ENCODE results near the gene PWP2.
"Not testable (repeated sequence)": the region's sequence is repeated elsewhere in the genome, so short reads cannot be mapped to it uniquely, and the experiment has no call there.

The PWP2 gene

DNA sequence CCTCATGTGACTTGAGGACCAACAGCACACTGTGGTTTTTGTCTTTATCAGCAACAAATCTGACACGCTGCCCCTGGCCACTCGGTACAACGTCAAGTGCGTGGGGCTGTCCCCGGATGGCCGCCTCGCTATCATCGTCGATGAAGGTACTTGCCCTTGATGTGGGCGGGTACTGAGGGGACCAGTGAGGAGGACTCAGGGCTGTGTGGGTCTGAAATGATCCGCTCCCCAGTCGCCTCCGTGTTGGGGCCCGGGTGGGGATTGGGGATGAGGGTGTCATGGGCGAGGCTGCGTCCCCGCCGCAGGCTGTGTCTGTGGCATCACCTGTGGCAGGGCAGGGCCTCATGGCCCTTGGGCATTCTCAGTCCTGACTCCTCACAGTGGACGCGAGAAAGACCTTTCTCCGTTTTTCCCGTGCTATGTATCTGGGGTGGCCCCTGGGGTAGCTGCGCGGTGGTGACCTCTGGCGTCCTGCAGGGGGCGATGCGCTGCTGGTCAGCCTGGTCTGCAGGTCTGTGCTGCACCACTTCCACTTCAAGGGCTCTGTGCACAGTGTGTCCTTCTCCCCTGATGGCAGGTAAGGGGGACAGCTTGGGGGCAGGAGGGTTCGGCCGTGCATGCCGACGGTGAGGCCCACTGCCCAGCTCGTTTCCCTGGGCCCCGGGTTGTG is 6.6 kb downstream of the PWP2 start:
- not testable (repeated sequence) for H3K27ac ChIP-seq (ENCODE audit: low read length, poor library complexity, severe bottlenecking); H3K27me3 ChIP-seq (ENCODE audit: control insufficient read depth in 1 of 2, insufficient read depth in 1 of 2, low read length in 2 of 2); H2BK15ac ChIP-seq (ENCODE audit: low read depth, poor library complexity, severe bottlenecking); H4K8ac ChIP-seq (ENCODE audit: low read length); H3K9ac ChIP-seq (ENCODE audit: low read length); DNase-seq; H3K4ac ChIP-seq (ENCODE audit: low read depth in 1 of 2, low read length in 2 of 2); H3K79me1 ChIP-seq (replicated peaks; ENCODE audit: low read length, poor library complexity, severe bottlenecking); H2BK120ac ChIP-seq (ENCODE audit: low read depth, low read length); H2BK5ac ChIP-seq (ENCODE audit: low read depth, low read length, poor library complexity, severe bottlenecking); H3K4me3 ChIP-seq (ENCODE audit: insufficient read depth in 1 of 2, low read depth in 1 of 2, low read length in 2 of 2); H3K4me2 ChIP-seq (ENCODE audit: low read length, poor library complexity, severe bottlenecking); H4K91ac ChIP-seq (ENCODE audit: low read length); H3K9me3 ChIP-seq (ENCODE audit: control insufficient read depth, low read length); H2BK12ac ChIP-seq (ENCODE audit: low read length in 2 of 2); H2AK5ac ChIP-seq (ENCODE audit: low read length, severe bottlenecking); H3K4me1 ChIP-seq (ENCODE audit: control insufficient read depth, insufficient read depth, low read depth, low read length); H3K14ac ChIP-seq (ENCODE audit: low read length in 2 of 2); H3K36me3 ChIP-seq (ENCODE audit: control insufficient read depth in 1 of 2, insufficient read depth in 2 of 2, low read depth in 1 of 2, low read length in 2 of 2); H3K23ac ChIP-seq (ENCODE audit: low read length in 2 of 2); H2AFZ ChIP-seq (ENCODE audit: low read depth, low read length); H3K18ac ChIP-seq (ENCODE audit: low read depth in 1 of 2, low read length in 2 of 2)
- WGBS: no CpG with 5 or more reads among the region's 33 CpGs

- H3K36me3 ChIP-seq (ENCODE audit: control insufficient read depth in 1 of 2, insufficient read depth in 2 of 2, low read depth in 1 of 2, low read length in 2 of 2); H2BK12ac ChIP-seq (ENCODE audit: low read length in 2 of 2); DNase-seq; H2AK5ac ChIP-seq (ENCODE audit: low read length, severe bottlenecking); H2BK5ac ChIP-seq (ENCODE audit: low read depth, low read length, poor library complexity, severe bottlenecking); H3K23ac ChIP-seq (ENCODE audit: low read length in 2 of 2); H4K91ac ChIP-seq (ENCODE audit: low read length); H2BK120ac ChIP-seq (ENCODE audit: low read depth, low read length); H3K27me3 ChIP-seq (ENCODE audit: control insufficient read depth in 1 of 2, insufficient read depth in 1 of 2, low read length in 2 of 2); H3K4ac ChIP-seq (ENCODE audit: low read depth in 1 of 2, low read length in 2 of 2); H3K4me2 ChIP-seq (ENCODE audit: low read length, poor library complexity, severe bottlenecking); H2BK15ac ChIP-seq (ENCODE audit: low read depth, poor library complexity, severe bottlenecking); H3K9me3 ChIP-seq (ENCODE audit: control insufficient read depth, low read length); H3K18ac ChIP-seq (ENCODE audit: low read depth in 1 of 2, low read length in 2 of 2); H3K9ac ChIP-seq (ENCODE audit: low read length); H3K27ac ChIP-seq (ENCODE audit: low read length, poor library complexity, severe bottlenecking); H3K14ac ChIP-seq (ENCODE audit: low read length in 2 of 2); H2AFZ ChIP-seq (ENCODE audit: low read depth, low read length); H3K4me1 ChIP-seq (ENCODE audit: control insufficient read depth, insufficient read depth, low read depth, low read length); H3K79me1 ChIP-seq (replicated peaks; ENCODE audit: low read length, poor library complexity, severe bottlenecking); H4K8ac ChIP-seq (ENCODE audit: low read length); H3K4me3 ChIP-seq (ENCODE audit: insufficient read depth in 1 of 2, low read depth in 1 of 2, low read length in 2 of 2): not testable (repeated sequence)
- no CpG with 5 or more reads among the region's 10 CpGs for WGBS
Observed at GRCh38 chr21:44122131-44122530, 14.9 kb downstream of the PWP2 start.

- not testable (repeated sequence) for H3K9ac ChIP-seq (ENCODE audit: low read length); H3K4me2 ChIP-seq (ENCODE audit: low read length, poor library complexity, severe bottlenecking); H3K14ac ChIP-seq (ENCODE audit: low read length in 2 of 2); H3K27me3 ChIP-seq (ENCODE audit: control insufficient read depth in 1 of 2, insufficient read depth in 1 of 2, low read length in 2 of 2); H4K8ac ChIP-seq (ENCODE audit: low read length); H2BK120ac ChIP-seq (ENCODE audit: low read depth, low read length); H2BK5ac ChIP-seq (ENCODE audit: low read depth, low read length, poor library complexity, severe bottlenecking); H2AFZ ChIP-seq (ENCODE audit: low read depth, low read length); H3K4me3 ChIP-seq (ENCODE audit: insufficient read depth in 1 of 2, low read depth in 1 of 2, low read length in 2 of 2); H3K27ac ChIP-seq (ENCODE audit: low read length, poor library complexity, severe bottlenecking); H3K4me1 ChIP-seq (ENCODE audit: control insufficient read depth, insufficient read depth, low read depth, low read length); H3K9me3 ChIP-seq (ENCODE audit: control insufficient read depth, low read length); H4K91ac ChIP-seq (ENCODE audit: low read length); H3K18ac ChIP-seq (ENCODE audit: low read depth in 1 of 2, low read length in 2 of 2); H3K23ac ChIP-seq (ENCODE audit: low read length in 2 of 2); H3K4ac ChIP-seq (ENCODE audit: low read depth in 1 of 2, low read length in 2 of 2); H2BK12ac ChIP-seq (ENCODE audit: low read length in 2 of 2); H3K36me3 ChIP-seq (ENCODE audit: control insufficient read depth in 1 of 2, insufficient read depth in 2 of 2, low read depth in 1 of 2, low read length in 2 of 2); H2AK5ac ChIP-seq (ENCODE audit: low read length, severe bottlenecking); H2BK15ac ChIP-seq (ENCODE audit: low read depth, poor library complexity, severe bottlenecking); H3K79me1 ChIP-seq (replicated peaks; ENCODE audit: low read length, poor library complexity, severe bottlenecking); DNase-seq
- no CpG with 5 or more reads among the region's 19 CpGs for WGBS
Observed at GRCh38 chr21:44127827-44128226, 20.6 kb downstream of the PWP2 start.

- not testable (repeated sequence) for H3K9me3 ChIP-seq (ENCODE audit: control insufficient read depth, low read length); H3K18ac ChIP-seq (ENCODE audit: low read depth in 1 of 2, low read length in 2 of 2); H3K4me2 ChIP-seq (ENCODE audit: low read length, poor library complexity, severe bottlenecking); H3K4me1 ChIP-seq (ENCODE audit: control insufficient read depth, insufficient read depth, low read depth, low read length); H3K4me3 ChIP-seq (ENCODE audit: insufficient read depth in 1 of 2, low read depth in 1 of 2, low read length in 2 of 2); H4K91ac ChIP-seq (ENCODE audit: low read length); H2BK120ac ChIP-seq (ENCODE audit: low read depth, low read length); H2AK5ac ChIP-seq (ENCODE audit: low read length, severe bottlenecking); H3K4ac ChIP-seq (ENCODE audit: low read depth in 1 of 2, low read length in 2 of 2); H3K27ac ChIP-seq (ENCODE audit: low read length, poor library complexity, severe bottlenecking); H3K9ac ChIP-seq (ENCODE audit: low read length); H2BK12ac ChIP-seq (ENCODE audit: low read length in 2 of 2); H4K8ac ChIP-seq (ENCODE audit: low read length); H3K27me3 ChIP-seq (ENCODE audit: control insufficient read depth in 1 of 2, insufficient read depth in 1 of 2, low read length in 2 of 2); H3K79me1 ChIP-seq (replicated peaks; ENCODE audit: low read length, poor library complexity, severe bottlenecking); H2BK5ac ChIP-seq (ENCODE audit: low read depth, low read length, poor library complexity, severe bottlenecking); H2BK15ac ChIP-seq (ENCODE audit: low read depth, poor library complexity, severe bottlenecking); DNase-seq; H3K23ac ChIP-seq (ENCODE audit: low read length in 2 of 2); H3K14ac ChIP-seq (ENCODE audit: low read length in 2 of 2); H2AFZ ChIP-seq (ENCODE audit: low read depth, low read length); H3K36me3 ChIP-seq (ENCODE audit: control insufficient read depth in 1 of 2, insufficient read depth in 2 of 2, low read depth in 1 of 2, low read length in 2 of 2)
- WGBS: no CpG with 5 or more reads among the region's 35 CpGs
Observed at GRCh38 chr21:44133715-44134057, 26.5 kb downstream of the PWP2 start.
